Mucosa of descending colon (tissue), 3 donors: Measurements from ENCODE around the gene CYBRD1. TPM values are rescaled to one million over a fixed set of nuclear protein-coding genes. Genes with fewer than 3 reads are reported as not detected.

Experiments
- ATAC-seq: fragments of 200-7000 bp; cut with Tn5 transposase; one replicate; pipeline ENCODE4 v1.9.1; 2020; ENCODE audit warnings: mild to moderate bottlenecking, moderate library complexity
- DNase-seq, 3 donors: peaks; one replicate each; pipeline ENCODE4 v3.0.0-alpha.2; 2020
- H3K36me3 ChIP-seq: fragments of 200-600 bp; one replicate; pipeline ENCODE4 v1.8.0; 2021; ENCODE audit warnings: low read depth, mild to moderate bottlenecking
- H3K4me1 ChIP-seq: fragments of 200-600 bp; one replicate; pipeline ENCODE4 v1.8.0; 2021; ENCODE audit warnings: low read depth, mild to moderate bottlenecking
- H3K4me3 ChIP-seq: fragments of 200-600 bp; one replicate; pipeline ENCODE4 v1.8.0; 2021; ENCODE audit warnings: mild to moderate bottlenecking
- H3K9me3 ChIP-seq: fragments of 200-600 bp; one replicate; pipeline ENCODE4 v1.8.0; 2021; ENCODE audit warnings: mild to moderate bottlenecking
- intact Hi-C, 2 donors: fragments of 100-400 bp; cut with DNase I in 1 of 2; cut with micrococcal nuclease in 1 of 2; formaldehyde crosslinking; loops; one replicate each; pipeline versions ENCODE4 v1.11.0 to v1.11.1; 2022; cut with DNase I, micrococcal nuclease
- total RNA-seq, 3 donors: library from RNA; stranded (reverse); fragmentation: NEBNext Ultra II Directional in 2 of 3; extraction: Animal tissue kit (Norgen Biotek cat#: 25700) in 2 of 3; gene quantifications; one replicate each; pipeline versions ENCODE4 v1.2.1 to v1.2.4, GENCODE V29; 2021 to 2023
- TF ChIP-seq, protein P1 (sequence below): fragments of 200-600 bp; IDR thresholded peaks from one replicate; pipeline ENCODE4 v1.8.0; 2022; ENCODE audit warnings: antibody characterized with exemption, mild to moderate bottlenecking
- donor health status: DM: no; HTN: no; CAD: no; lungs with moderate emphysema.
- donor health status: DM: no; HTN: no; CAD: no.
- donor health status: DM: no; HTN: yes; CAD: no.

The CYBRD1 gene
- total RNA-seq, 3 donors from 2014 or later, result 24.7 to 103 (median 36.5) TPM

- H3K36me3 ChIP-seq, result no peaks in the 10 kb centered on the region
- DNase-seq (no peak), ATAC-seq (no peak)
- H3K4me1 ChIP-seq, result no peaks in the 10 kb centered on the region
- H3K4me3 ChIP-seq, result no peak overlapping the region
- no peaks in the 10 kb centered on the region for H3K9me3 ChIP-seq
- TF ChIP-seq, protein P1, sequence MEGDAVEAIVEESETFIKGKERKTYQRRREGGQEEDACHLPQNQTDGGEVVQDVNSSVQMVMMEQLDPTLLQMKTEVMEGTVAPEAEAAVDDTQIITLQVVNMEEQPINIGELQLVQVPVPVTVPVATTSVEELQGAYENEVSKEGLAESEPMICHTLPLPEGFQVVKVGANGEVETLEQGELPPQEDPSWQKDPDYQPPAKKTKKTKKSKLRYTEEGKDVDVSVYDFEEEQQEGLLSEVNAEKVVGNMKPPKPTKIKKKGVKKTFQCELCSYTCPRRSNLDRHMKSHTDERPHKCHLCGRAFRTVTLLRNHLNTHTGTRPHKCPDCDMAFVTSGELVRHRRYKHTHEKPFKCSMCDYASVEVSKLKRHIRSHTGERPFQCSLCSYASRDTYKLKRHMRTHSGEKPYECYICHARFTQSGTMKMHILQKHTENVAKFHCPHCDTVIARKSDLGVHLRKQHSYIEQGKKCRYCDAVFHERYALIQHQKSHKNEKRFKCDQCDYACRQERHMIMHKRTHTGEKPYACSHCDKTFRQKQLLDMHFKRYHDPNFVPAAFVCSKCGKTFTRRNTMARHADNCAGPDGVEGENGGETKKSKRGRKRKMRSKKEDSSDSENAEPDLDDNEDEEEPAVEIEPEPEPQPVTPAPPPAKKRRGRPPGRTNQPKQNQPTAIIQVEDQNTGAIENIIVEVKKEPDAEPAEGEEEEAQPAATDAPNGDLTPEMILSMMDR, result no peak
- intact Hi-C loops, result no loop called here
Observed at GRCh38 chr2:171482308-171482707, 40.0 kb upstream of the CYBRD1 start.

DNA sequence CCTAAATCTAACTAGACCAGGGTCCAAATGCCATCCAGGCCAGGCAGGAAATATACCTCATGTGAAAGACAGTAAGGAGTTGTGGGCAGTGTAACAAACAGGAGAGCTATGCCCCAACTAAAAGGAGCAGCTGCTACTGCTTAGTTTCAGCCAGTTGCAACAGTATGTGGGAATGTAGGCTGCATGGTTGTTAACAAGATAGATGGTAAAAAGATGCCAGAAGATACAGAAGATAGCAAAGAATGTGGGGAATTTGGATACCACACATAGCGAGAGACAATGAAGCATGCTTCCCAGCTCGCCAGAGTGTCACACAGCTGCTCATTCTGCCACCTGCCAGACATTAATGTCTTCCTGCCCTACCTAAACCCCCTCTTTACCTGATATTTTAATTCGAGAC, 39.4 kb upstream of the CYBRD1 start:
- no peak for DNase-seq
- H3K36me3 ChIP-seq, result no peaks in the 10 kb centered on the region
- intact Hi-C loops, result no loop called here

DNA sequence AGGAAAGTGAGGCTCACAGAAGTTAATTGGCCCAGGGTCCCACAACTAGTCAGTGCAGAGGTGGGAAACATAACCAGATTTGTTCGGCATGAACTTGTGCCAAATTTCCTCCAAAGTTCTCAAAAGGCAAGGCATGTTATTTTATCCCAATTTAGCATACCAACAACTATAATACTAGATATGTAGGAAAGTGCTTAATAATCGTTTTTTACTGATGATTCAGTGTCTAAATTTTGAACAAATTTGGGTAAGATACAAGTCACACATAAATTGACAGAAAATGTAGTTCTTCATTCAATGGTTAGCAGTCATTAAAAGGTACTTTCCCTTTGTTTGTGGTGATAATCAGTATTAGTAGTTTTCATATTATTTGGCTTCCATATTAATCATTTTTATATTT, 38.5 kb upstream of the CYBRD1 start:
- Histone ChIP-seq H3K4me3 (no peak overlapping the region), H3K4me1 (peaks cover 4% of the 10 kb centered on the region), H3K36me3 (no peaks in the 10 kb centered on the region), H3K9me3 (no peaks in the 10 kb centered on the region)
- intact Hi-C loops, result no loop called here
- TF ChIP-seq, protein P1, result no peak
- no peak for DNase-seq
- no peak for ATAC-seq

More for the DNA sequence above, 39.4 kb upstream of the CYBRD1 start:
- H3K9me3 ChIP-seq, result no peaks in the 10 kb centered on the region
- no peak for ATAC-seq
- no peak overlapping the region for H3K4me3 ChIP-seq
- TF ChIP-seq, protein P1, result no peak
- no peaks in the 10 kb centered on the region for H3K4me1 ChIP-seq

DNA sequence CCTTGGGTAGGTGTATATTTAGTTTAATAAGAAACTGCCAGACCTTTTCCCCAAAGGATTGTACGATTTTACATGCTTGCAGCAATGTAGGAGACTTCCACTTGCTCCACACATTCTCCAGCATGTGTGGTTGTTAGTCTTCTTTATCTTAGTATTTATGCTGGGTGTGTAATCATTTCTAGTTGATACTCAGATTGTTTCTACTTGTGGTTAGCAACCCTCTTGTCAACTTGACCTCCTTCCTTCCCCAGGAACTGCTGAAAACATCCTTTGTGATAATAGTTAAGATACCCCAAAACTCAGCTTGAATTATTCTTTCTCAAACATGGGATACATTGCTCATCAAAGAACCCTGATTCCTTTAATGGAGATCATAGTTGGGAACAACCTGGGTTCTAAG, 37.2 kb upstream of the CYBRD1 start:
- no peak for ATAC-seq
- H3K4me3 ChIP-seq, result no peak overlapping the region
- H3K9me3 ChIP-seq, result no peaks in the 10 kb centered on the region
- peaks cover 4% of the 10 kb centered on the region for H3K4me1 ChIP-seq
- no peaks in the 10 kb centered on the region for H3K36me3 ChIP-seq
- TF ChIP-seq, protein P1, result no peak
- intact Hi-C loops, result no loop called here
- no peak for DNase-seq

DNA sequence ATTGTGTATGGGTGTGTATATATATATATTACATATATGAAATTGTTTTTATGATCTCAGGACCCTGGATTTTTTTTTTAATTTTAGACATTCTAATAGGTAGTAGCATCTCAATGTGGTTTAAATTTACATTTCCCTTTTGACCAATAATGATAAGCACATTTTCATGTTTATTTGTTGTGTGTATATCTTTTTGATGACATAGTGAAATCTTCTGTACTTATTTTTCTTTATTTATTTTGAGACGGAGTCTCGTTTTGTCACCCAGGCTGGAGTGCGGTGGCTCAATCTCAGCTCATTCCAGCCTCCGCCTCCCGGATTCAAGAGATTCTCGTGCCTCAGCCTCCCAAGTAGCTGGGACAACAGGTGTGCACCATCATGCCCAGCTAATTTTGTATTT, 35.1 kb upstream of the CYBRD1 start:
- DNase-seq, result no peak
- Histone ChIP-seq H3K4me3 (no peak overlapping the region), H3K36me3 (no peaks in the 10 kb centered on the region), H3K9me3 (no peaks in the 10 kb centered on the region), H3K4me1 (peaks cover 4% of the 10 kb centered on the region)
- intact Hi-C loops, result no loop called here
- no peak for ATAC-seq
- TF ChIP-seq, protein P1, result no peak

GRCh38 chr2:171487803-171488259, 34.4 kb upstream of the CYBRD1 start:
- intact Hi-C loops, result no loop called here
- Histone ChIP-seq H3K4me3 (no peak overlapping the region), H3K4me1 (peaks cover 4% of the 10 kb centered on the region), H3K9me3 (no peaks in the 10 kb centered on the region), H3K36me3 (no peaks in the 10 kb centered on the region)
- TF ChIP-seq, protein P1, result no peak
- DNase-seq (peak; percentile 57 to 94 (median 70)), ATAC-seq (peak; percentile 64)
